DND-41 (cell line): ENCODE results near the gene TAS1R2.
A peak's percentile ranks its signal among the peaks of the same experiment; 100 is the strongest.

Source experiments
- ATAC-seq: fragments of 200-7000 bp; cut with Tn5 transposase; 3 replicates; pipeline ENCODE4 v1.9.1; 2021; ENCODE audit warnings: low read depth; ENCODE audit not compliant: insufficient read depth
- DNase-seq: peaks from one replicate; pipeline ENCODE4 v3.0.0-alpha.2; 2020
- H2AFZ ChIP-seq: 2 replicates; pipeline ENCODE4 v1.6.0; 2012; ENCODE audit warnings: low read depth, low read length
- H3K27ac ChIP-seq: 2 replicates; pipeline ENCODE4 v1.5.1; 2012; ENCODE audit warnings: low read length, inconsistent platforms
- H3K27me3 ChIP-seq: fragments of 200-600 bp; sonication (generic); 2 replicates; pipeline ENCODE4 v1.6.0; 2012; ENCODE audit warnings: low read length, mild to moderate bottlenecking, inconsistent platforms; ENCODE audit not compliant: insufficient read depth, poor library complexity
- H3K36me3 ChIP-seq: 2 replicates; pipeline ENCODE4 v1.5.1; 2012; ENCODE audit warnings: low read length, inconsistent platforms; ENCODE audit not compliant: insufficient read depth
- H3K4me1 ChIP-seq: 2 replicates; pipeline ENCODE4 v1.5.1; 2012; ENCODE audit warnings: mild to moderate bottlenecking, low read length; ENCODE audit not compliant: insufficient read depth
- H3K4me2 ChIP-seq: 2 replicates; pipeline ENCODE4 v1.6.0; 2012; ENCODE audit warnings: mild to moderate bottlenecking, moderate library complexity, low read length, inconsistent platforms; ENCODE audit not compliant: insufficient read depth
- H3K4me3 ChIP-seq, 2 experiments: fragments of 200-600 bp in 1 of 2; shearing (Covaris generic) in 1 of 2; 2 replicates each; pipeline ENCODE4 v1.5.1; 2012 to 2016; ENCODE audit warnings: inconsistent platforms in 2 of 2, low read length in 2 of 2, mild to moderate bottlenecking in 2 of 2, low read depth in 1 of 2, moderate library complexity in 1 of 2
- H3K79me2 ChIP-seq: 2 replicates; pipeline ENCODE4 v1.6.0; 2012; ENCODE audit warnings: low read length, inconsistent platforms; ENCODE audit not compliant: insufficient read depth
- H3K9ac ChIP-seq: 2 replicates; pipeline ENCODE4 v1.6.0; 2012; ENCODE audit warnings: low read depth, mild to moderate bottlenecking, inconsistent platforms, low read length, moderate library complexity
- H3K9me3 ChIP-seq: 2 replicates; pipeline ENCODE4 v1.5.1; 2012; ENCODE audit warnings: low read length, moderate library complexity, mild to moderate bottlenecking, inconsistent platforms; ENCODE audit not compliant: insufficient read depth, severe bottlenecking
- H4K20me1 ChIP-seq: 2 replicates; pipeline ENCODE4 v1.6.0; 2012; ENCODE audit warnings: low read length; ENCODE audit not compliant: insufficient read depth
- CTCF ChIP-seq: IDR thresholded peaks from 2 replicates; pipeline ENCODE4 v1.5.1; 2012; ENCODE audit warnings: borderline replicate concordance, low read length, moderate library complexity, mild to moderate bottlenecking; ENCODE audit not compliant: poor library complexity, severe bottlenecking; ENCODE audit errors: extremely low read depth
- EZH2 ChIP-seq: IDR thresholded peaks from 3 replicates; pipeline ENCODE4 v1.6.1; 2012; ENCODE audit warnings: borderline replicate concordance, low read depth, mild to moderate bottlenecking, moderate library complexity, low read length, inconsistent platforms; ENCODE audit not compliant: severe bottlenecking

The TAS1R2 gene

GRCh38 chr1:18795002-18795689 lies 64.3 kb downstream of the TAS1R2 start:
- Histone ChIP-seq H3K4me3 (no peak overlapping the region), H3K27ac (no peak overlapping the region), H3K36me3 (no peaks in the 10 kb centered on the region), H3K4me2 (no peak overlapping the region), H3K27me3 (no peaks in the 10 kb centered on the region), H3K9me3 (no peaks in the 10 kb centered on the region), H2AFZ (no peak overlapping the region), H4K20me1 (no peaks in the 10 kb centered on the region), H3K4me1 (no peaks in the 10 kb centered on the region), H3K79me2 (no peaks in the 10 kb centered on the region), H3K9ac (no peak overlapping the region)
- no peak for DNase-seq
- ATAC-seq = no peak
- TF ChIP-seq CTCF = no peak
- no peak for TF ChIP-seq EZH2

- DNase-seq = no peak
These were observed 64.9 kb downstream of the TAS1R2 start for GRCh38 chr1:18794561-18794960.

GRCh38 chr1:18794051-18794450 lies 65.4 kb downstream of the TAS1R2 start:
- Histone ChIP-seq H3K27ac (no peak overlapping the region), H3K4me2 (no peak overlapping the region), H3K27me3 (no peaks in the 10 kb centered on the region), H3K4me3 (no peak overlapping the region), H2AFZ (no peak overlapping the region), H3K79me2 (no peaks in the 10 kb centered on the region), H3K4me1 (no peaks in the 10 kb centered on the region), H3K9ac (no peak overlapping the region), H3K9me3 (no peaks in the 10 kb centered on the region), H3K36me3 (no peaks in the 10 kb centered on the region), H4K20me1 (no peaks in the 10 kb centered on the region)
- ATAC-seq (no peak), DNase-seq (no peak)
- TF ChIP-seq EZH2 (no peak), CTCF (no peak)

More at GRCh38 chr1:18794561-18794960, 64.9 kb downstream of the TAS1R2 start:
- no peaks in the 10 kb centered on the region for H3K27me3 ChIP-seq
- no peaks in the 10 kb centered on the region for H3K36me3 ChIP-seq
- H3K9me3 ChIP-seq = no peaks in the 10 kb centered on the region
- no peaks in the 10 kb centered on the region for H3K4me1 ChIP-seq
- H3K27ac ChIP-seq = no peak overlapping the region
- TF ChIP-seq CTCF = peak; percentile 22
- no peak for TF ChIP-seq EZH2
- no peaks in the 10 kb centered on the region for H3K79me2 ChIP-seq
- no peak overlapping the region for H3K4me3 ChIP-seq
- no peak overlapping the region for H2AFZ ChIP-seq
- ATAC-seq = no peak
- H3K9ac ChIP-seq = no peak overlapping the region
- no peaks in the 10 kb centered on the region for H4K20me1 ChIP-seq
- no peak overlapping the region for H3K4me2 ChIP-seq
